Measurements from ENCODE around the gene MIOX. TPM values are rescaled to one million over a fixed set of nuclear protein-coding genes. Genes with fewer than 3 reads are reported as not detected.
A peak's percentile ranks its signal among the peaks of the same experiment; 100 is the strongest.

Gene MIOX
- total RNA-seq, 1 experiment from 2014 or later: 0.39 TPM

DNA sequence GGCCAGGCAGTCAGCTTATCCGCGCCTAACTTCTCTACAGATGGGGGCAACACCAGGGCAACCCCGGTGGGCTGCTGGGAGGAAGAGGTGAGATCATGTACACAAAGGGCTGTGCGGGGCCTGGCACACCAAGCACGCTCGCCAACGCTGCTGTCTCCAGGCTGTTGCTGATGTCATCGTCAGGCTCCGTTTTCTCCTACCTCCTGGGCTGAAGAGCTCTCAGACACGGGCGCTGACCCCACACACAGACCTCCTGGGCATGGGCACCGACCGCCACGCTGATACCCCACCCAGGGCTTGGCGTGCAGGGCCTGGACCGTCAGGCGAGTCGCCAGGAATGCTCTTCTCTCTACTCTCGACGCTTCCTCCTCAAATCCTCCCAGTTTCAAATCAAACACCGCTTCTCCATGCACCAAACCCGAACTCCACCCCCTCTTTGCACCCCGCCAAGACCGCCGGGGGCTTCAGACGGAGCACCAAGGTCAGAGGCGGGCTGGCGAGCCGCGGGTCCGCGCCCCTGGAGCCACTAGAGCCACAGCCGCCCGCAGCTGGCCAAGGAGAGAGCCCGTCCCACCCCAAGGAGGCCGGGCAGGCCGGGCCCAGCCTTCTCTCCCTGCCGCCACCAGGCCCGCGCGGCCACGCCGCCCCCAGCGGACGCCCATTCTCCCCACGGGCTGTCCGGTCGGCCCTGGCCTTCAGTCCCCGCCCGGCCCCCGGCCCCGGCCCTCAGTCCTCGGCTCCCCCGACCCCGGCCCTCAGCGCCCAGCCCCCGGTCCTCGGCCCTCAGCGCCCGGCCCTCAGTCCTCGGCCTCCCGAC is 12.6 kb upstream of the MIOX start:
- H3K4me3 ChIP-seq (replicated peaks in 1 of 2; ENCODE audit: low read depth in 1 of 2, low read length in 2 of 2): peak overlapping the region; percentile 70 to 87
- ATAC-seq: peak; percentile 27; the same call in 1 of the 2 replicates
- peaks cover 55% of the 10 kb centered on the region for H3K79me2 ChIP-seq (ENCODE audit: insufficient read depth, low read length)
- H3K9ac ChIP-seq (ENCODE audit: low read length): peak overlapping the region; percentile 74
- DNase-seq (ENCODE audit: low read depth, low spot score): no peak
- peak overlapping the region; percentile 67 for H3K27ac ChIP-seq (ENCODE audit: low read depth, low read length)
- no peak overlapping the region for H2AFZ ChIP-seq (ENCODE audit: low read depth, low read length, poor library complexity, severe bottlenecking)
- peaks cover 30 to 55% of the 10 kb centered on the region in 2 experiments for H3K4me1 ChIP-seq (ENCODE audit: control insufficient read depth in 1 of 2, insufficient read depth in 2 of 2, low read length in 2 of 2)
- no peaks in the 10 kb centered on the region for H3K9me2 ChIP-seq (ENCODE audit: insufficient read depth)
- no peaks in the 10 kb centered on the region for H3K27me3 ChIP-seq (ENCODE audit: insufficient read depth, low read length)
- no peaks in the 10 kb centered on the region for H3K9me3 ChIP-seq (ENCODE audit: control insufficient read depth in 1 of 2, insufficient read depth in 1 of 2, low read depth in 1 of 2, low read length in 2 of 2)
- CTCF ChIA-PET: interaction anchor here (1.0 to 1.3 kb wide), 2 partner anchors 22 to 51 kb away, joined by 3 to 4 read pairs; partner anchors contain the start of gene SCO2
- peak overlapping the region; percentile 96 for H3K4me2 ChIP-seq (ENCODE audit: low read length)
- no peaks in the 10 kb centered on the region for H3K36me3 ChIP-seq (ENCODE audit: control insufficient read depth in 1 of 2, insufficient read depth in 2 of 2, low read length in 2 of 2)
- RAD21 ChIA-PET (ENCODE audit: low non-redundant PET in 1 of 2, low total read pairs in 2 of 2, uncharacterized antibody in 2 of 2, unreplicated experiment in 2 of 2): no interaction called here
- intact Hi-C loops (cut with micrococcal nuclease): no loop called here
- POLR2A ChIA-PET: no interaction called here
- TSS peak; percentile 43 for BruUV-seq (replicated peaks)
- TF ChIP-seq, protein P1, sequence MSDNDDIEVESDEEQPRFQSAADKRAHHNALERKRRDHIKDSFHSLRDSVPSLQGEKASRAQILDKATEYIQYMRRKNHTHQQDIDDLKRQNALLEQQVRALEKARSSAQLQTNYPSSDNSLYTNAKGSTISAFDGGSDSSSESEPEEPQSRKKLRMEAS (IDR thresholded peaks at IDR 0.05): no peak
- TF ChIP-seq ZFX (IDR thresholded peaks at IDR 0.05): no peak
- H4K20me1 ChIP-seq (ENCODE audit: insufficient read depth): peaks cover 6% of the 10 kb centered on the region; the same call in 1 of the 2 replicates

GRCh38 chr22:50474710-50475651 is 11.7 kb upstream of the MIOX start, which contains the start of gene SBF1:
Gene SBF1, minus strand, starts transcription at chr22:50475035. Its CDS starts 195 bp downstream, at chr22:50474840.
- DNase-seq (ENCODE audit: low read depth, low spot score) (peak; percentile 78), ATAC-seq (peak; percentile 94)
- ChIA-PET CTCF (no interaction called here), RAD21 (ENCODE audit: low non-redundant PET in 1 of 2, low total read pairs in 2 of 2, uncharacterized antibody in 2 of 2, unreplicated experiment in 2 of 2) (no interaction called here), POLR2A (no interaction called here)
- Histone ChIP-seq H3K79me2 (ENCODE audit: insufficient read depth, low read length) (peaks cover 47% of the 10 kb centered on the region), H3K4me3 (replicated peaks in 1 of 2; ENCODE audit: low read depth in 1 of 2, low read length in 2 of 2) (peak within 1 kb of the TSS; percentile 70 to 87), H3K4me1 (ENCODE audit: control insufficient read depth in 1 of 2, insufficient read depth in 2 of 2, low read length in 2 of 2) (peaks cover 26 to 46% of the 10 kb centered on the region in 2 experiments), H4K20me1 (ENCODE audit: insufficient read depth) (peaks cover 6% of the 10 kb centered on the region; the same call in 1 of the 2 replicates), H3K27me3 (ENCODE audit: insufficient read depth, low read length) (no peaks in the 10 kb centered on the region), H2AFZ (ENCODE audit: low read depth, low read length, poor library complexity, severe bottlenecking) (no peak within 1 kb of the TSS), H3K36me3 (ENCODE audit: control insufficient read depth in 1 of 2, insufficient read depth in 2 of 2, low read length in 2 of 2) (no peaks in the 10 kb centered on the region), H3K27ac (ENCODE audit: low read depth, low read length) (peak within 1 kb of the TSS; percentile 69), H3K9ac (ENCODE audit: low read length) (peak within 1 kb of the TSS; percentile 74), H3K9me3 (ENCODE audit: control insufficient read depth in 1 of 2, insufficient read depth in 1 of 2, low read depth in 1 of 2, low read length in 2 of 2) (no peaks in the 10 kb centered on the region), H3K9me2 (ENCODE audit: insufficient read depth) (no peaks in the 10 kb centered on the region), H3K4me2 (ENCODE audit: low read length) (peak within 1 kb of the TSS; percentile 96)
- TF ChIP-seq YY1 (IDR thresholded peaks at IDR 0.05; ENCODE audit: extremely low read depth, insufficient replicate concordance, low read depth, low read length) (peak; percentile 87), ZFX (IDR thresholded peaks at IDR 0.05) (peak; percentile 80; the same call in 1 of the 2 replicates), POLR2AphosphoS5 (IDR thresholded peaks at IDR 0.05; ENCODE audit: low read depth, low read length) (peak; percentile 81), SRF (IDR thresholded peaks at IDR 0.05; ENCODE audit: low read depth) (no peak), POLR2A (IDR thresholded peaks at IDR 0.05; ENCODE audit: borderline replicate concordance, extremely low read depth, insufficient read depth, insufficient read length) (peak; percentile 67), EZH2phosphoT487 (IDR thresholded peaks at IDR 0.05; ENCODE audit: borderline replicate concordance) (no peak)
- BruUV-seq (replicated peaks): TSS peak; percentile 95
- intact Hi-C loops (cut with micrococcal nuclease): no loop called here
